ENCODE data around the gene MSX1.

MSX1 gene

DNA sequence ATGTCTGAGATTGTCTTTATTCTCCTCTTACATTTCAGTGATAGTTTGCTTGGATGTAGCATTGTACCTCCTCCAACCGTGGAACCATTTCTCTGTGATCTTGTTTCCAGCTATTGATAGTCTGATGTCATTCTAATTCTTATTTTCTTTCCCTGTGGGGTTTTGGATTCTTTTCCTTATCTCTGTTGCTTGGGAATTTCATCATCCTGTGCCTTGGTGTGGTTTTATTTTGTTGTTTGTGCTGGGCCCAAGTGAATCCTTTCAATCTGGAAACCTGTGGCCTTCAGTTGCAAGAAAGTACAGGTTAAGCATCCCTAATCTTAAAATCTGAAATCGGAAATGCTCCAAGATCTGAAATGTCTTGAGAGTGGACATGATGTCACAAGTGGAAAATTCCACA is 22.0 kb downstream of the MSX1 start:
- no peak overlapping the region for H3K27ac ChIP-seq
- no peak overlapping the region for H3K4me3 ChIP-seq (ENCODE audit: low read depth in 1 of 2, low read length in 1 of 2)
- H3K36me3 ChIP-seq: no peaks in the 10 kb centered on the region
- TF ChIP-seq, protein P1, sequence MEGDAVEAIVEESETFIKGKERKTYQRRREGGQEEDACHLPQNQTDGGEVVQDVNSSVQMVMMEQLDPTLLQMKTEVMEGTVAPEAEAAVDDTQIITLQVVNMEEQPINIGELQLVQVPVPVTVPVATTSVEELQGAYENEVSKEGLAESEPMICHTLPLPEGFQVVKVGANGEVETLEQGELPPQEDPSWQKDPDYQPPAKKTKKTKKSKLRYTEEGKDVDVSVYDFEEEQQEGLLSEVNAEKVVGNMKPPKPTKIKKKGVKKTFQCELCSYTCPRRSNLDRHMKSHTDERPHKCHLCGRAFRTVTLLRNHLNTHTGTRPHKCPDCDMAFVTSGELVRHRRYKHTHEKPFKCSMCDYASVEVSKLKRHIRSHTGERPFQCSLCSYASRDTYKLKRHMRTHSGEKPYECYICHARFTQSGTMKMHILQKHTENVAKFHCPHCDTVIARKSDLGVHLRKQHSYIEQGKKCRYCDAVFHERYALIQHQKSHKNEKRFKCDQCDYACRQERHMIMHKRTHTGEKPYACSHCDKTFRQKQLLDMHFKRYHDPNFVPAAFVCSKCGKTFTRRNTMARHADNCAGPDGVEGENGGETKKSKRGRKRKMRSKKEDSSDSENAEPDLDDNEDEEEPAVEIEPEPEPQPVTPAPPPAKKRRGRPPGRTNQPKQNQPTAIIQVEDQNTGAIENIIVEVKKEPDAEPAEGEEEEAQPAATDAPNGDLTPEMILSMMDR (IDR thresholded peaks at IDR 0.05): no peak
- H3K4me1 ChIP-seq (ENCODE audit: control insufficient read depth in 1 of 2, insufficient read depth in 1 of 2, low read depth in 1 of 2, low read length in 1 of 2): no peaks in the 10 kb centered on the region
- H3K9me3 ChIP-seq: no peaks in the 10 kb centered on the region
- H3K27me3 ChIP-seq: peaks cover 94% of the 10 kb centered on the region

DNA sequence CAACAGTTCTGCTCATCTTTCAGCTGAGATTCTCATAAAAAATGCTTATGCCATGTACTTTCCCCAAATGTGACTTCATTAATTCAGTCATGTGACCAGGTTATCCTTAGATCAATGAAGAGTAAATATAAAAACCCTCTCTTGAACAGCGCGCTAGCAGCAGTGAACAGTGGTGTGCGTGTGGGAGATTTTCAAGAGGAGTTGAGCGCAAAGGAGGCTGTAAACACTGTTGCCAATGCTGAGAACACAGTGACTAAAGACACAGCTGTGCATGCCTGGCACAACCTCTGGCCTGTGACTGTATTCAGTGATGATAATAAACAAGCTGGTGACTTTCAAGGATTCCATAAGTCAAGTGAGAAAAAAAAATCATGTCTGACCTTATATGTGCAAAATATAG is 25.1 kb downstream of the MSX1 start:
- Histone ChIP-seq H3K36me3 (no peaks in the 10 kb centered on the region), H3K4me1 (ENCODE audit: control insufficient read depth in 1 of 2, insufficient read depth in 1 of 2, low read depth in 1 of 2, low read length in 1 of 2) (no peaks in the 10 kb centered on the region), H3K27ac (no peak overlapping the region), H3K27me3 (peaks cover 92% of the 10 kb centered on the region), H3K4me3 (ENCODE audit: low read depth in 1 of 2, low read length in 1 of 2) (no peak overlapping the region), H3K9me3 (no peaks in the 10 kb centered on the region)
- TF ChIP-seq, protein P1 (IDR thresholded peaks at IDR 0.05): no peak

DNA sequence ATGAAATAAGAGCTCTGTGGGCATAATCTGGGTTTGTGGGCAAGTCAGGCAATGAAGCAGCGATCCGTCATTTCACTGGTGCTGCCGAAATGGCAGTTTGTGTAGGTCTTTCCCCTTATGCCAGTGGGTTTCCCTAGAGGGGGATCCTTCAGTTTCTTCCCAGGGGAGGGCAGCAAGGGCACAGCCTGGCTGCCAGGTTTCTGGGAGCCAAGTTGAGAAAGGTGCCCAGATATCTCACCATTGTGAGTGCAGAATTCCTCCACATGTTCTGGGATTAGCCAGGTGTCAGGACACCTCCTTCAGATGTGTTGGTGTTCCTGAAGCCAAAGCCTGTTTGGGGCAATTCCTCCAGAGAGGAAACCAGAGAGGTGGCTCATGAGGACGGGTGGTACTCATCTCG is 28.0 kb downstream of the MSX1 start:
- H3K9me3 ChIP-seq: no peaks in the 10 kb centered on the region
- no peaks in the 10 kb centered on the region for H3K36me3 ChIP-seq
- TF ChIP-seq, protein P1 (IDR thresholded peaks at IDR 0.05): no peak
- no peak overlapping the region for H3K4me3 ChIP-seq (ENCODE audit: low read depth in 1 of 2, low read length in 1 of 2)
- no peaks in the 10 kb centered on the region for H3K4me1 ChIP-seq (ENCODE audit: control insufficient read depth in 1 of 2, insufficient read depth in 1 of 2, low read depth in 1 of 2, low read length in 1 of 2)
- H3K27ac ChIP-seq: no peak overlapping the region
- peaks cover 66% of the 10 kb centered on the region for H3K27me3 ChIP-seq

DNA sequence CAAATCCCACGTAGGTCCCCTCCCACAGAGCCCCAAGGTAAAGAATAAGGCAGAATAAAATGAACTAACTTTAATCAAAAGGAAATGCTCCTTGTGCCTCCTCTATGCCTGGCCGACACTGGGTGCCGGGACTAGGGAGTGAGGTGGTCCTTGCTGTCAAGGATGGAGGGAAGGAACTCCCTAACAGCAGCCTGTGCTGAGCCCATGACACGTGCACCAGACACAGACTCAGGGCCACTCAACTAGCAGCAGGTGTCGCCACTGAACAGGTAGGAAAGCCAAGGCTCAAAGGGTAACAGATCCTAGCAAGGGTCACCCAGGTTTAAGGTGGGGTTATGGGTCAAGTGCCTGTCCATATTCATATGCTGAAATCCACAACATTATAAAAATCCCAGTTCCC is 29.2 kb downstream of the MSX1 start:
- no peak overlapping the region for H3K27ac ChIP-seq
- no peak overlapping the region for H3K4me3 ChIP-seq (ENCODE audit: low read depth in 1 of 2, low read length in 1 of 2)
- H3K36me3 ChIP-seq: no peaks in the 10 kb centered on the region
- H3K4me1 ChIP-seq (ENCODE audit: control insufficient read depth in 1 of 2, insufficient read depth in 1 of 2, low read depth in 1 of 2, low read length in 1 of 2): no peaks in the 10 kb centered on the region
- H3K9me3 ChIP-seq: no peaks in the 10 kb centered on the region
- peaks cover 61% of the 10 kb centered on the region for H3K27me3 ChIP-seq
- TF ChIP-seq, protein P1 (IDR thresholded peaks at IDR 0.05): no peak

DNA sequence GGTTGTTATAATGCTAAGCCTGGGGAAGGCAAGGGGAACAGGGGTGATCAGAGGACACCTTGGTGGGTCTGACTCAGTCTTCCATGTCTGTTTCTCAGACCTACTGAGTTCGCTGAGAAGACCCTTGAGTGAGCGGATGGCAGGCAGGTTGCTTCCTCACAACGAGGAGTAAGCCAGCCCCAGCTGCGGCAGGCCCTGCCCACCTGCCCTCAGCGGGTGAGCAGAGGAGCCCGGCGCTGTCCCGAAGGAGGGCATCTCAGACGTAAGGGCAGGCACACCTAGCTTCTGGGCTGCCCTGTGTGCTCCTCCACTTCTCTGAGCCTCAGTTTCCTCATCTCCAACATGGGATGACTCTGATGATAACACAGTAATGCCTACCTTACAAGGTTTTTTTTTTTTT is 30.3 kb downstream of the MSX1 start:
- TF ChIP-seq, protein P1 (IDR thresholded peaks at IDR 0.05): no peak
- H3K4me1 ChIP-seq (ENCODE audit: control insufficient read depth in 1 of 2, insufficient read depth in 1 of 2, low read depth in 1 of 2, low read length in 1 of 2): no peaks in the 10 kb centered on the region

More for the DNA sequence above, 30.3 kb downstream of the MSX1 start:
- Histone ChIP-seq H3K27ac (no peak overlapping the region), H3K9me3 (no peaks in the 10 kb centered on the region), H3K36me3 (no peaks in the 10 kb centered on the region), H3K4me3 (ENCODE audit: low read depth in 1 of 2, low read length in 1 of 2) (no peak overlapping the region), H3K27me3 (peaks cover 58% of the 10 kb centered on the region)

All from neutrophil (primary cell).